Measurements from ENCODE around the gene RPL27A.

DNA sequence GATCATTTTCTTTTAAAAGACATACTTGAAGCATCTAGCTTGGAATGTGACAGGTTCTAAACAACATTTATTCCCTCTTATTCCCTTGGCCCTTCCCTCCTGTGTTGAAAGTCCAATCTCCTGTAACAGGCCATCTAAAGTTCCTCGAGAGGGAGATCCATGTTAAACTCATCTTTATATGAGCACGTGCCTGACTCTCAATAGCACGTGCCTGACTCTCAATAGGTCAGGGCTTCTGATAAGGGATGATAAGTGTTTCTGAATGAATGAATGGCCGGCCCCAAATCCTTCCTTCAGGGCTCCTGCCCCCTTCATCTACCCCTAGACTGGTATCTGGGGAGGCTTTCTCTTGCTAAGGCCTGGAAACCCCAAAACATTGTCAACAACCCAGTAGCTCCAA is 27.2 kb downstream of the RPL27A start:
- no peak for TF ChIP-seq CTCF (IDR thresholded peaks at IDR 0.05)
- TF ChIP-seq POLR2A (IDR thresholded peaks at IDR 0.05): no peak
